Mesenteric fat pad (tissue), 1 donor: ENCODE measurements around the gene POLH. TPM values are rescaled to one million over a fixed set of nuclear protein-coding genes. Genes with fewer than 3 reads are reported as not detected.
"Not testable (repeated sequence)": the region's sequence is repeated elsewhere in the genome, so short reads cannot be mapped to it uniquely, and the experiment has no call there.

Source experiments
- DNase-seq: peaks from one replicate; pipeline ENCODE4 v3.0.0-alpha.2; 2020; ENCODE audit warnings: low spot score
- long read RNA-seq: library from polyadenylated mRNA; unstranded; transcript quantifications from one replicate; pipeline ENCODE4 v2.0.0, GENCODE V29; 2020
- total RNA-seq: library from RNA; stranded (reverse); fragmentation: NEBNext Ultra II Directional; extraction: Animal tissue kit (Norgen Biotek cat#: 25700); gene quantifications from one replicate; pipeline ENCODE4 v1.2.1, GENCODE V29; 2021
- donor health status: DM: yes; HTN: yes; CAD: no.

The POLH gene
- total RNA-seq, result 10.7 TPM
- long read RNA-seq, transcript POLH-202 (11 exons, 3,540 nt), result major isoform, 11 of 20 reads
- long read RNA-seq, partial matches to known transcripts, result 2 of 20 reads
- long read RNA-seq, other reads (novel, unspliced or antisense), result 6 of 20 reads

GRCh38 chr6:43575772-43576551, at the start of gene POLH, which contains the start of gene XPO5:
Gene POLH (plus strand): TSS chr6:43576185. CDS start chr6:43582320, 6,135 bp downstream.
Gene XPO5 (minus strand): TSS chr6:43576038. CDS start chr6:43575864, 174 bp downstream.
- DNase-seq, result peak; percentile 95

GRCh38 chr6:43532201-43532600, 43.8 kb upstream of the POLH start:
- peak; percentile 57 for DNase-seq

GRCh38 chr6:43538986-43539385, 37.0 kb upstream of the POLH start:
- not testable (repeated sequence) for DNase-seq

GRCh38 chr6:43539409-43539808, 36.6 kb upstream of the POLH start:
- DNase-seq, result not testable (repeated sequence)

- no peak for DNase-seq
These were observed 35.5 kb upstream of the POLH start for GRCh38 chr6:43540507-43540906.

GRCh38 chr6:43541774-43542471, 34.1 kb upstream of the POLH start:
- DNase-seq, result no peak

GRCh38 chr6:43544461-43544860, 31.5 kb upstream of the POLH start:
- no peak for DNase-seq

- DNase-seq, result no peak
These were observed 28.8 kb upstream of the POLH start for GRCh38 chr6:43547222-43547621.

- not testable (repeated sequence) for DNase-seq
These were observed 18.4 kb upstream of the POLH start for GRCh38 chr6:43557620-43558019.

- DNase-seq, result no peak
These were observed 16.7 kb upstream of the POLH start for GRCh38 chr6:43559328-43559727.

GRCh38 chr6:43570876-43571441, 5.0 kb upstream of the POLH start:
- DNase-seq, result no peak

- DNase-seq, result no peak
These were observed 4.0 kb upstream of the POLH start for GRCh38 chr6:43572015-43572414.

GRCh38 chr6:43575105-43575771, 747 bp upstream of the POLH start:
- DNase-seq, result no peak

GRCh38 chr6:43578748-43579147, 2.8 kb downstream of the POLH start:
- no peak for DNase-seq

- no peak for DNase-seq
These were observed 3.2 kb downstream of the POLH start for GRCh38 chr6:43579171-43579570.

- no peak for DNase-seq
These were observed 6.9 kb downstream of the POLH start for GRCh38 chr6:43582911-43583310.

- DNase-seq, result no peak
These were observed 9.0 kb downstream of the POLH start for GRCh38 chr6:43584892-43585570.

GRCh38 chr6:43588194-43588593, 12.2 kb downstream of the POLH start:
- DNase-seq, result no peak

- DNase-seq, result not testable (repeated sequence)
These were observed 13.6 kb downstream of the POLH start for GRCh38 chr6:43589564-43589963.

- DNase-seq, result no peak
These were observed 18.0 kb downstream of the POLH start for GRCh38 chr6:43593938-43594337.

- no peak for DNase-seq
These were observed 24.6 kb downstream of the POLH start for GRCh38 chr6:43600595-43600994.
